Astrocyte of the spinal cord (primary cell): Measurements from ENCODE around the gene PCDH12.
A peak's percentile ranks its signal among the peaks of the same experiment; 100 is the strongest.

Source experiments
- DNase-seq: peaks from one replicate; pipeline ENCODE4 v3.0.0; 2011; ENCODE audit warnings: low read depth, low spot score
- H3K4me3 ChIP-seq: 2 replicates; pipeline ENCODE4 v1.5.1; 2011; ENCODE audit warnings: low read depth, mild to moderate bottlenecking, low read length, moderate library complexity
- in situ Hi-C: cut with HindIII; loops from 2 replicates; pipeline ENCODE4 v1.10.0; 2017; ENCODE audit warnings: low sequenced_read_pairs
- TF ChIP-seq, protein P1 (sequence below): IDR thresholded peaks from 2 replicates; pipeline ENCODE4 v1.5.1; 2012; ENCODE audit warnings: low read depth, mild to moderate bottlenecking, low read length, inconsistent platforms

The PCDH12 gene

DNA sequence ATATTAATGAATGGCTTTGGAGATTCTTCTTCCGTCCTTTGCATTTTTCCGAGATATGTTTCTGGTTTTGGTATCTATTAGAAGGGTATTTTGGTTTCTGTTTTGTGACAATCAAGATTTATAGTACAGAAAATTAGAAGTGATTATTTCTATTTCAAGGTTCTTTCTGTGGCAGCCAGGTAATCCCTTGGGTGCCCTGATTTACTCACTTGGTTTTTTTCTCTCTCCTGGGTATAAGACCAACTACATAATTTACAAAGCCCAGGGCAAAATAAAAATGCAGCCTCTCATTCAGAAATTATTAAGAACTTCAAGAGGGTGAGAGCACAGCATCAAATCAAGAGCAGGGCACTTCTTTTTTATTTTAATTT is 8.9 kb upstream of the PCDH12 start:
- no peak overlapping the region for H3K4me3 ChIP-seq
- DNase-seq, result no peak
- in situ Hi-C loops, result no loop called here
- TF ChIP-seq, protein P1, sequence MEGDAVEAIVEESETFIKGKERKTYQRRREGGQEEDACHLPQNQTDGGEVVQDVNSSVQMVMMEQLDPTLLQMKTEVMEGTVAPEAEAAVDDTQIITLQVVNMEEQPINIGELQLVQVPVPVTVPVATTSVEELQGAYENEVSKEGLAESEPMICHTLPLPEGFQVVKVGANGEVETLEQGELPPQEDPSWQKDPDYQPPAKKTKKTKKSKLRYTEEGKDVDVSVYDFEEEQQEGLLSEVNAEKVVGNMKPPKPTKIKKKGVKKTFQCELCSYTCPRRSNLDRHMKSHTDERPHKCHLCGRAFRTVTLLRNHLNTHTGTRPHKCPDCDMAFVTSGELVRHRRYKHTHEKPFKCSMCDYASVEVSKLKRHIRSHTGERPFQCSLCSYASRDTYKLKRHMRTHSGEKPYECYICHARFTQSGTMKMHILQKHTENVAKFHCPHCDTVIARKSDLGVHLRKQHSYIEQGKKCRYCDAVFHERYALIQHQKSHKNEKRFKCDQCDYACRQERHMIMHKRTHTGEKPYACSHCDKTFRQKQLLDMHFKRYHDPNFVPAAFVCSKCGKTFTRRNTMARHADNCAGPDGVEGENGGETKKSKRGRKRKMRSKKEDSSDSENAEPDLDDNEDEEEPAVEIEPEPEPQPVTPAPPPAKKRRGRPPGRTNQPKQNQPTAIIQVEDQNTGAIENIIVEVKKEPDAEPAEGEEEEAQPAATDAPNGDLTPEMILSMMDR, result no peak

DNA sequence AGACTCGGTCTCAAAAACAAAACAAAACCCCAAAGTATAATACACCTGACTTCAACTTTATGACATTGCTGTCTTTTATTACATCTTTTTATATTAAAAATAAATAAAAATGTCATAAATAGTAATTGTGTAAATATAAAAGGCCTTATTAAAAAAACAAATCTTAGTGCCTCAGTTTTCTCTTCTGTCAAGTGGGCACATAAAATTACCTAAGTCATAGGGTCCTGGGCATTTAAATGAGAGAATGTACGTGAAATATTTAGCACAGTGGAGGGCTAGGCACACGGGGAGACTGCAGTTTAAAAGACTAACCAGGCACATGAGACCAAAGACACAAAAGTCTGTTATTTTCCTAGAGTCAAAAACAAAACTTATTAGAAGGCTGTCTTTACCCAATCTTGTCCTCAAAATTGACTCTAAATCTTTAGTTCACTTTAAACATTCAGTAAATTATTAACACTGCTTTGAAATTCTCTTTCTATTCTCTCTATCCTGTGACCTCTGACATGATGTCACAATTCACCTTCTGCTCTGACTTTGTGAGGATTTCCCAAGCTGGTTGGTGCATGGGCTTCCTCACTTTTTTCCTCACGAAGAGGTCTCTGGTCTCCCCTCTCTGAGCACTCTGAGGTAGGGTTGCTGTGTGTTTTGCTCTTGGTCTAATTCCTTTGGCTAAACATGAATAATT is 8.4 kb upstream of the PCDH12 start:
- TF ChIP-seq, protein P1, result no peak
- H3K4me3 ChIP-seq, result no peak overlapping the region
- in situ Hi-C loops, result no loop called here
- DNase-seq, result no peak

DNA sequence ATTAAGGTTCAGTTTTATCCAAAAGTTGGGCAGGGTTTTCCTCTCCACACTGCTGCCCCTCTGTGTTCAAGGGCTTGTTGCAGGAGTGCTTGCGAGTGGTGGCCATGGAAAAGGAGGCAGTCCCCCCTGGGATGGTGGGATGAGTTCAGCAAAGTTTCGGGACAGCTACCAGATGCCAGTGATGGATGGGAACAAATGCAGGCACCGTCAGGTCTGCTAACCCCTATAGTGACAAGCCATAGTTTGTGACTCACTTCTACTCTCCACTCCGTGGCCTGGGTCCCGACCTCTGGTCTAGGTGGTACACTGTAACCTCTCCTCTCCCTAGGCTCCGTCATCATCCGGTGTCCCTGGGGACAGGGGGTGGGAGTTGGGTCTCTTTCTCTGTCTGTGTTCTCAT is 7.1 kb upstream of the PCDH12 start:
- in situ Hi-C loops, result no loop called here
- TF ChIP-seq, protein P1, result no peak
- H3K4me3 ChIP-seq, result no peak overlapping the region
- no peak for DNase-seq

DNA sequence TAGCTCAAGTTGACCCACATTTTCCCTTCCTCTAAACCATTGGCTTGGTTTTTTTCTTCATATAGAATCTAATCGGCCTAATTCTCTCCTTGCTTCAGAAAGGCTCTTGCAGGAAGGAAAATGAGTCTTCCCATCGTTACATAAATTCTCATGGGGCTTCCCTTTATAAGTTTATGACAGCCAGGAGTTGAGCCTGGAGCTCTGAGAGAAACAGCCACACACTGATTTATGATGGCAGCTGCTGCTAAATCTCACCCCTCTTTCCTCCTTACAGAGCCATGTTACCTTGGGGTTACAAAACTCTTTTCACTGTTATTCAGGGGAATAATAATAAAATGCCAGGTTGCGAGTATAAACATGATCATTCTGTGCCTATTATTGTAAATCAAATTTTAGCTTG is 5.7 kb upstream of the PCDH12 start:
- H3K4me3 ChIP-seq, result no peak overlapping the region
- in situ Hi-C loops, result no loop called here
- DNase-seq, result no peak
- TF ChIP-seq, protein P1, result no peak

DNA sequence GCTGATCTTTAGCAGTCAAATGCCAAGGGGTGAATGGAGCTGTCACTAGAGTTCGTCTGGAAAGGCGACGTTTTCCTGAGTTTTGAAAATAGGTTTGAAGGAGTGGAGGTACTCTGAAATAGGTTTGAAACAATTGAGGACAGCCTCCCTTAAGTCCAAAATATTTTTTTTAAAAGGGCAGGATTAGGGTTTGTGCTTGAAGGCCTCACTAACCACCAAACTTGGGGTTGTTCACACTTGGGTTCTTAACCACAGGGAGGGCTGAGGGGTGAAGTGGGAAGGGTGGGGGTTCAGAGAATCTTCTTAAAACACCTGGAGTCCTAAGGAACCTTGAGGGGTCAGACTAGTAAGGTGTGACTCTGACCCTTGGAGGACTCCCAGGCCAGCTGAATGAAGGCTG is 3.5 kb upstream of the PCDH12 start:
- DNase-seq, result no peak
- TF ChIP-seq, protein P1, result no peak
- in situ Hi-C loops, result no loop called here
- H3K4me3 ChIP-seq, result no peak overlapping the region

DNA sequence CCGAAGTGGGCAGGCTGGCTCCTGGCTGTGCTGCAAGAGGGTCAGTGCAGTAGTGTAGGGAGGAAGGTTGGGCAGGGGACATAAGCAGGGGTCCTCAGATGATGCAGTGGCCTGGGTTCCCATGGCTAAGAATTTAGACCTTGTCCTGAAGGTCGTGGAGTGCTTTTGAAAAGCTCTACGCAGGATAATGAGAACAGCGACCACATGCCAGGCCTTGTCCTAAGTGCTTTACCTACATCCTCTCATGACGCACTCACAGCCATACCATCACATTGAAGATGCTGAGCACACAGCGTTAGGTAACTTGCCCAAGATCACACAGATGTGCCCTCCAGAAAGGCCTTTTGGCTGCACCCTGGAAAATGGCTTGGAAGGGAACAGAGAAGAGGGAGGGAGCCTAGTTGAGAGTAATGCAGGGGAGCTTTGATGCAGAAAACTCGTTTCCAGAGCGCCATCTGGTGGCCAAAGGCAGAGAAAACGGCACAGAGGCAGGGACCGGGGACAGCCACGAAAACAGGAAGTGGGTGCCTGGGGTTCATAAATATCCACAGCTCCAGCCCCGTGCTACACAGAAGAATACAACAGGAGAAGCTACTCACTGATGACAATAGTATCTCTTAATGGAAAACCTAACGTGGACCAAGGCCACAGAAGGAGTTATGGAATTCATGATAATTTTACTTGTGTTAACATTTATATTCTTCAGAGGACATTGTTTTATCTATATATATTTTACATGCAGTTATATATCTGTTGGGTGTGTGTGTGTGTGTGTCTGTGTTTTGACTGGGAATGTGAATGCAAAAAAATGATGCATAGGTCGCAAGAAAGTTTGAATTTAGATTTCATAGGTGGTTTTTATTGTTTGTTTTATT is 2.7 kb upstream of the PCDH12 start:
- DNase-seq, result peak; percentile 78
- TF ChIP-seq, protein P1, result peak; percentile 90
- H3K4me3 ChIP-seq, result no peak overlapping the region
- in situ Hi-C loops, result no loop called here
